Islet precursor cell (in vitro differentiated cells): ENCODE measurements around the gene KDM1A.

Source experiments
- DNase-seq: peaks from one replicate; pipeline ENCODE4 v3.0.0-alpha.2; 2018

KDM1A gene

DNA sequence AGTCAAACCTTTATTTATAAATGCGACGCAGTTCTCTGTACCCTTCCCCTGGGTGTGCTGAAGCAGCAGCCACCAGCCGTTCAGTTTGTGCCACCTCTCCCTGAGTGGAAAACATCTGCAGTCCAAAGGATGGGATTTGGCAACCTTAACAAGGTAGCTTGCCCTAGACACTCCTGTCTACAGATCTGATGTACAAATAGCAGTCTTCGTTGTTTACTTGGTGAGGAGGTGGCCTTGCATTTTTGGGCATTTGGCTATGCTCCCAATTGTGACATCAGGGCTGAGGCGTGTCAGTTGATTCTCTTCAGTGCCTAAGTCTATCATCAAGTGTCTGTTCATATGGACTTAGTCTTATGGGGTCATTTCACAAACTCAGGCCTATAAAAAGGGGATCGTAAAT is 59.8 kb downstream of the KDM1A start:
- DNase-seq, result no peak

DNA sequence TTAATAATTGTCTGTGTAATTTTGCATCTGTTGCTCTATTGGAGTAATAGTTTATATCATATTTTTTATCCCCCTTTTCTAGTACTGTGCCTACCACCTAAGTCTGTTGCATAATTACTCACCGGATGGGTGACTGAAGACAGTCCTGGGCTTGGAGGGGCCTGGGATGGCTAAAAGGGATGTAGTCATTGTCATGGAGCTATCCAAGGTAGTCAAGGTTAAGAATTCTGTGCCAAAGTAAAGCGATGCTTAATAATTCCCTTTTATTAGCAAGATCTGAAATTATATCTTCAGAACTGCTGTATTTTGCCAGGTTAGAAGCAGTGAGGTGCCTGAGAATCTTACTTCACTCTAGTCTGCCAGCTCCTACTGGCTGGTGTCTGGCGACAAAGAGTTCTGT is 61.6 kb downstream of the KDM1A start:
- no peak for DNase-seq

DNA sequence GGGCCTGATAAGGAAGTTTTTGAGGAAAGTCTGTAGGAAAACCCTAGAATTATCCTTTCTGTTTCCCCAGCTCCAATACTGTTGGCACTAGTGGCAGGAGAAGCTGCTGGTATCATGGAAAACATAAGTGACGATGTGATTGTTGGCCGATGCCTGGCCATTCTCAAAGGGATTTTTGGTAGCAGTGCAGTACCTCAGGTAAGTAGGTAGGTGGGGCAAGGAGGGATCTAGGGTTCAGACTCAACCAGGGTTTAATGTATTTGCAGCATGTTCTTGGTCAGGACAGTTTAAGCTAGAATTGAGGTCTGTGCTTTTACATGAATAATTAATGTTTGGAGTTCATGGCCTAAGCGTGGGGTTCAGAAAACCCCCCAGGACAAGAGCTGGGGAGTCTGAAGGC is 62.1 kb downstream of the KDM1A start:
- DNase-seq, result no peak

DNA sequence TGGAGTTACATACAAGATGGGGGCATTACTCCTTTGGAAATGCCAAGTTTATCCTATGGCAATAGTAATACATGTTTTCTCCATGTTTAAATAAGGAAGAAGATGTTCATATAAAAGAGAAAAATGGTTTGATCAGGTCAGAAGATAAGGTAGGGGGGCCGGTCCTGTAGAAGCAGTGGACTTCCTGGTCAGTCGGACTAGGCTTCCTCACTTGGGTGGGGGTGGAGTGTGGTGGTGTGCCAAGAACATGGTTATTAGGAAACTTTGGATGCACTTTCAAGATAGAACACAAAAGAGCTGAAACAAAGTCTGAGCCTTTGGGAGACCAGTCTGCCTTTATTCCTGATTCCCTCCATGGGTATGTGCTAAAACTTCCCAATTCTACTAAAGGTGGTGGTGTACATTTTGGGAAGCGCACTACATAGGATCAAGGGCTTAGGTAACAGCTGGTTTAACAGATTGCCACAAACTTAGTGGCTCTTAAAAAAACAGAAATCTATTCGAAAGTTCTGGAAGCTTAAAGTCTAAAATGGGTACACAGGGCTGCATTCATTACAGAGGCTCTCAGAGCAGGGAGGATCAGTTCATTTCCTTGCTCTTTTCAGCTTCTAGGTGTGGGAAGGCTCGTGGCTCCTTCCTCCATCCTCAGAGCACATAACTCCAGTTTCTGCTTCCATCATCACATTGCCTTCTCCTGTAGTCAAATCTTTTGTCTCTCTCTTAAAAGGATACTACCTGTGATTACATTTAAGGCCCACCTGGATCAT is 64.6 kb downstream of the KDM1A start:
- no peak for DNase-seq

GRCh38 chr1:23084880-23085279 is 65.6 kb downstream of the KDM1A start:
- no peak for DNase-seq

DNA sequence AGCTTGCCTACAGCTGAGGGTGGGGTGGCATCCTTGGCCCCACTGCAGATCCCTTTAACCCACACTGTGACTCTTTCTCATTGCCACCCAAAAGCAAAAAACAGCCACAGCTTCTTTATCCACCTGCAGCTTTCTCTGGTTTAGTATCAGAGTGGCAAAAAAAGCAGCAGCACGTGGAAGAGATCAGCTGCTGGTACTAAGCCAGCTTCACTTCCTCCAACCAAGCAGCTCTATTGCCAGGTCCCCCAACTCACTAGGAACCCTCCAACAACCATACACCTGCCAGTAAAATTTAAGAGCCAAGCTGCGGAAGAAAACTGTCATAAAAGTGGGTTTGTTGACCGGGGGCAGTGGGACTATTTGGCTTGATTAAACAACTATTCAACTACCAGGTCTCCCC is 66.4 kb downstream of the KDM1A start:
- DNase-seq, result no peak

- no peak for DNase-seq
Measured at GRCh38 chr1:23088027-23088426, 68.8 kb downstream of the KDM1A start.

- DNase-seq, result no peak
Measured at GRCh38 chr1:23090056-23090455, 70.8 kb downstream of the KDM1A start.

DNA sequence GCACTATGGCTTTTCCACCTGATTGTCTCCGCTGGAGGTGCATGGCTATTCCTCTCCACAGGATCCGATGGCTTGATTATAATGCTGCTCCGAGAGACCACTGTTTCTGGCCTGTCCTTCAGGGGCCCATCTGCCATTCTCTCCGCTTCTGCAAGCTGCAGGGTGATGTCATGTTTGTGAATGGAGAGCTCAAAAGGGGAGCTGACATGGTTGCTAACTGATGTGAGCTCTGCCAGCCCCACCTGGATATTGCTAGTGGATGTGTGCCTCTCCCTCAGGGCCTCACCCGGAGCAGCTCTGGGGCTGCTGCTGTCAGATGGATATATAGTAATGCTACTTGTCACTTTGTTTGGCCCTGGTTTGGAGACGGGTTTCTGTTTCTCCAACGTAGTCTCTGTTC is 72.3 kb downstream of the KDM1A start:
- no peak for DNase-seq

- no peak for DNase-seq
Measured at GRCh38 chr1:23092447-23092846, 73.2 kb downstream of the KDM1A start.

- no peak for DNase-seq
Measured at GRCh38 chr1:23097316-23097715, 78.0 kb downstream of the KDM1A start.

DNA sequence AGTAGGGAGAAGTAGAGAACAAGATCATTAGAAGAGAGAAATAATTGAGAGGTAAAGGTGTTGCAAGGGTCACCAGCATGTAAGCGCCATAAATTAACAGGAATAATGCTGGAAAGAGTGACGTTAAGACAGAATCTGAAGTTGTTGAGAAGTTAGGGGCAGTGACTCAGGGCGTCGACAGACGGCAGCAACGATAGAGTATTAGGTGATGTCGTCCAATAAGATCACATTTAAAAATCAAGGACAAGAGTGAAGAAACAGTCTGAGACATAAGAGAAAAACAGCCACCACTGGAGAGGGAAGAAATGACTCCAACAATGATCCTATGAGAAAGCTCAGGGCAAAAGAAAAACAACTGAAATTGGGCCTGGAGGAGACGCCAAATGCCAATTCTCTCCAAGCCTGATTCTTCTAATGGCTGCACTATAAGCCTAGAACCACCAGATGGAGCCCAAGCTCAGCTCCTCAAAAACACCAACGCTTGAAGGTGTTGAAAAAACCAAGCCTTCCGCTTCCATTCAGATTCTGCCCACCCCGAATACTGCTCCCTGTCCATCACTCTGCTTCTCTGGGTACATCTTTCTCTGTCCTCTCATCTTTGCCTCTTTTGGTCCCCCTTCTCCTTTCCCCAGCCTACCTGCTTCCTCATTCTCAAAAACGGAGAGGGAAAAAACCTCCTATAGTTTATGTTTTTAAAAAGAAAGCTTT is 79.3 kb downstream of the KDM1A start:
- DNase-seq, result peak; percentile 78

DNA sequence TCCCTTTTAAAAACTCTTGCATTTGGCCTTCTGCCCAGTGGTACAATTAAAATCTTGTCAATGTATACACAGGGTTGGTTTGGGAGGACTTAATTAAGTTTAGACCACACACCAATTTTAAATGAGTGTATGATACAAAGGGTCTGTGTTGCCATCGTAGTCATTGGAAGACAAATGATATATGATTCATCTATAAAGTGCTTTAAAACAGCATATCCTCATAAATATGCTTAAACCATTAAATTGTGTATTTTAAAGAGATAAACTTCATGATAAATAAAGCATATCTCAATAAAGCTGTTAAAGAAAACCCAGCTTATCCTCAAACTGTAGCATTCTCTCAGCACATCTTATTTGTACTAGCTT is 79.9 kb downstream of the KDM1A start:
- DNase-seq, result no peak

DNA sequence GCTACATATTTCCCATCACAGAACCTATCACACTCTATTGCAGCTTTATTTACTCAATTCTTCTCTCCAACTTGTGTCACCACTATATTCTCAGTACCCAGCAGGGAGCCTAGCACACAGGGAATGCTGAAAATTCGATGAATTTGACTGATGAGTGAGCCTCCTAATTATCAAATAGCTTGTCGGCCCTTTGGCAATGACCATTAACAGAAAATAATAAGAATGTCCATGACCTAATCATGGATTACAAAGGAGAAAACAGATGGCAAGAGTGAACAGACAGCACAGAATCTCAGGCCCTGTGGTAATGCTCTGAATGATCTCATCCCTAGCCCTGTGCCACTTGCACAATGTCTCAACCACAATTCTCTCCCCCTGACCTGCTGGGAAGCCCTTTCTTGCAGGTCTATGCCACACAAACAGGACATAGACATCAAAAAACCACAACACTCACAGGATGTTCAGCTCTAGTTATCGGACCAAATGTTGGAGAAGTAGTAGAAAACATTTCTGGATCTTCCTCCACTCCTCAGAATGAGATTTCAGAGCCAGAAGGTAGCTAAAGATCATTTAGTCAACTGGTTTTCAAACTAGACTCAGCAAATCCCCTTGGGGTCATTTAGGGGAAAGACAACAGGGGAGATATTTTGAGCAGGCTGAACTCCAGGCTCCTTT is 80.9 kb downstream of the KDM1A start:
- DNase-seq, result peak; percentile 91

GRCh38 chr1:23101101-23101827 is 82.0 kb downstream of the KDM1A start:
- no peak for DNase-seq

- no peak for DNase-seq
Measured at GRCh38 chr1:23101887-23102286, 82.6 kb downstream of the KDM1A start.

- no peak for DNase-seq
Measured at GRCh38 chr1:23102289-23102688, 83.0 kb downstream of the KDM1A start.

DNA sequence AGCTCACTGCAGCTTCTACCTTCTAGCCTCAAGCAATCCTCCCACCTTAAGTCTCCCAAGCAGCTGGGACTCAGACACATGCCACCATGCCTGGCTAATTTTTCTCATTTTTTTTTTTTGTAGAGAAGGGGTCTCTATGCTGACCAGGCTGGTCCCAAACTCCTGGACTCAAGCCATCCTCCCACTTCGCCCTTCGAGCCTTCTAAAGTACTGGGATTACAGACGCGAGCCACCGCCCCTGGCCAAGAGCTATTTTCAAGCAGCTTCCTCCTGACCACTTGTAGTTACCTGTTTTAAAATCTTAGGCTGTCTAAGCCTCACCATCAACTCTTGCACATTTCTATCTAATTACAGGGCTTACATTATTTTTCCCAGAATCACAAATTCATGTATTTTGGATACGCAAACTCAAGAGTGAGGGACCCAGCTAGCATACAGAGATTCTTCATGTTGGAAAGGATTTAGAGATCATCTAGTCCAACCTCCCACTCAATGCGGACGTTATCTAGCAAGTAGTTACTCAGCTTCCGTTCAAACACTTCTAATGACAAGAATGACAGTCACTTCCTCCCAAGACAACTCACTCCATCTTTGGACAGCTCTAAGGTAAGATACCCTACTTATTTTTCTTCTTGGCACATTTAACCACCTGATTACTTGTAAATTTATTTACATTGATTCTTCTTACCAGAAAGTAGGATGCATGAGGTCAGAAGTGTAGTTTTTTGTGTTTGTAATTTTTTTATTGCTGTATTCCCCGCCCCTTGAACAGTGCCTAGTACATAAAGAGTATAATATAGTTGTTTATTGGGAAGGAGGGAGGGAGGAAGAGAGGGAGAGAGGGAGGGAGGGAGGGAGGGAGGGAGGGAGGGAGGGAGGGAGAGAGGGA is 84.0 kb downstream of the KDM1A start:
- no peak for DNase-seq

GRCh38 chr1:23108918-23109533 is 89.8 kb downstream of the KDM1A start:
- DNase-seq, result no peak

- DNase-seq, result no peak
Measured at GRCh38 chr1:23110391-23110790, 91.1 kb downstream of the KDM1A start.

- DNase-seq, result no peak
Measured at GRCh38 chr1:23111600-23112535, 92.6 kb downstream of the KDM1A start.
